Measurements from ENCODE around the gene UBR3.

UBR3 gene

GRCh38 chr2:170006587-170007325 is 179.5 kb downstream of the UBR3 start:
- TF ChIP-seq ZNF274 (IDR thresholded peaks at IDR 0.05; ENCODE audit: low read depth, low read length) = no peak
- H3K4me3 ChIP-seq (ENCODE audit: low read length) = no peak overlapping the region

DNA sequence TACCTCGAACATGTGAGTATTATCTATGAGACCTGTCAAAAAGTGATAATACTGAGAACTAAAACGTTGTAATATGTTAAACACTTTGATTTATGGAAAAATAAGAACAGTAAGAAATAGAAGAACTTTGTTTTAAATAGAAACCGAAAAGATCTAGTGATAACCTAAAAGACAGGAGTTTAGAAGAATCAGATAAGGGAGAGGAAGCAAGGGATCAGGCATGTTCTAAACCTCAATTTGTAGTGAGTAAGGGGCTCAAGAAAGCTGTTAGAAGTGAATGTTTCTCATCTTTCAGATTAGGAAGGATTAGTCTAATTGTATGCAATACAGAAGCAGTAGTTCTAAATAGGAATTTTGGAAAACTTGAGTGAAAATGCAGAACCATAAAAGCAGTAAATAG is 182.0 kb downstream of the UBR3 start:
- no peak overlapping the region for H3K4me3 ChIP-seq (ENCODE audit: low read length)

DNA sequence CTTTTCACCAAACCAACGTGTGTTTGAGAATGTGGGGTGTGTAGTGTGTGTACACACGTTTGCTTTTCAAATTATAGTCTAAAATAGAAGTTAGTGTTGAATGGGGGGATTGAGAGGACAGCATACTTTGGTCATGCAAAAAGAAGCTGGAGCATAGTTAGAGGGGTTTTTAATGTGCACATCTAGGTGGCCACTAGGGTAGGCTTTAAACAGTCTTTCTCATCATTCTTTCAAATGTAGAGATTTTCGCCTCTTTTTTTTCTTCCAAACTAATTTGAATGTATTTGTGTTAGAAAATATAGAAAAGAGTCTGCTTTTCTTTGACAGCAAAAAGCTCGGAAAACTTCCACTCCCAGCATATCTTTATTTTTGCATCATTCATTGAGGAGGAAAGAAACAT is 185.5 kb downstream of the UBR3 start:
- H3K4me3 ChIP-seq (ENCODE audit: low read length) = no peak overlapping the region
- TF ChIP-seq ZNF274 (IDR thresholded peaks at IDR 0.05; ENCODE audit: low read depth, low read length) = no peak

More for the DNA sequence above, 182.0 kb downstream of the UBR3 start:
- no peak for TF ChIP-seq ZNF274 (IDR thresholded peaks at IDR 0.05; ENCODE audit: low read depth, low read length)

- no peak overlapping the region for H3K4me3 ChIP-seq (ENCODE audit: low read length)
- no peak for TF ChIP-seq ZNF274 (IDR thresholded peaks at IDR 0.05; ENCODE audit: low read depth, low read length)
Observed at GRCh38 chr2:170013802-170014551, 186.7 kb downstream of the UBR3 start.

- H3K4me3 ChIP-seq (ENCODE audit: low read length) = no peak overlapping the region
- TF ChIP-seq ZNF274 (IDR thresholded peaks at IDR 0.05; ENCODE audit: low read depth, low read length) = no peak
Observed at GRCh38 chr2:170014769-170015168, 187.5 kb downstream of the UBR3 start.

GRCh38 chr2:170017860-170018532 is 190.7 kb downstream of the UBR3 start:
- no peak overlapping the region for H3K4me3 ChIP-seq (ENCODE audit: low read length)
- TF ChIP-seq ZNF274 (IDR thresholded peaks at IDR 0.05; ENCODE audit: low read depth, low read length) = no peak

- no peak overlapping the region for H3K4me3 ChIP-seq (ENCODE audit: low read length)
- no peak for TF ChIP-seq ZNF274 (IDR thresholded peaks at IDR 0.05; ENCODE audit: low read depth, low read length)
Observed at GRCh38 chr2:170019060-170019805, 192.0 kb downstream of the UBR3 start.

- TF ChIP-seq ZNF274 (IDR thresholded peaks at IDR 0.05; ENCODE audit: low read depth, low read length) = no peak
Observed at GRCh38 chr2:170020777-170021176, 193.5 kb downstream of the UBR3 start.

GRCh38 chr2:170022692-170023091 is 195.4 kb downstream of the UBR3 start:
- no peak for TF ChIP-seq ZNF274 (IDR thresholded peaks at IDR 0.05; ENCODE audit: low read depth, low read length)
- H3K4me3 ChIP-seq (ENCODE audit: low read length) = no peak overlapping the region

More at GRCh38 chr2:170020777-170021176, 193.5 kb downstream of the UBR3 start:
- H3K4me3 ChIP-seq (ENCODE audit: low read length) = no peak overlapping the region

DNA sequence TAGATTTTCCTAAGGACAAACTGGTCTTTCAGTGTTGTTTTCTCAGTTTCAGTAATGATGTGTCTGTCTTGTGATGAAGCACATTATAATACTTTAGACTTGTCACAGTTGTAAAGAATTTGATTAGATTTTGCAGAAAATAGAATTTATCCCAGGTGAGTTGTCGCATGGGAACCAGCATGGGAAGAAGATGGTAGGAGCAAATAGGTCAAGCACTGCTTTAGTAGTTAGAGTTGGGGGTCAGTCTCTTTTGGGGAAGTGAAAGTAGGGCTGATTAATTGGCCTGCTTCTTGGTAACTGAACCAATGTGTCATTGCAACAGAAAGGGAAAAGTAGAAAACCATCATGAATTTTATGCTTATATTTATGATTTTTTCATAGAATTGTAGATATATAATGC is 197.5 kb downstream of the UBR3 start:
- H3K4me3 ChIP-seq (ENCODE audit: low read length) = no peak overlapping the region
- TF ChIP-seq ZNF274 (IDR thresholded peaks at IDR 0.05; ENCODE audit: low read depth, low read length) = no peak

DNA sequence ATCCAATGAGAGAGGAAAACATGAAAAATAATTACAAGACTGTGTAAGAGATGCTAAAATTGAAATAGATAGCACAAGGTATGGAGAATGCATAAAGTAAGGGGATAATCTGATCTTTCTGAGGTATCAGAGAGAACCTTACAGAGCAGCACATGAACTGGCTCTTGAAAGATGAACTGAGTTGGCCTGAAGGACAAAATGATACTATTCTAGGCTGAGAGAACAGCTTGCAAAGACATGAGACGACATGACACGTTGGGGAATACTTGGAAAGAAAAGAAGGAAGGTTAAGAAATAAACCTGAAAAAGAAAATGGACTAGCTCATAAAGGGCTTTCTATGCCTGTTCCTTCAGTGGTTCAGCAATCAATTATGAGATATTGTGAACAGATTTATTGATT is 198.0 kb downstream of the UBR3 start:
- no peak for TF ChIP-seq ZNF274 (IDR thresholded peaks at IDR 0.05; ENCODE audit: low read depth, low read length)

GRCh38 chr2:170026361-170026760 is 199.1 kb downstream of the UBR3 start:
- no peak overlapping the region for H3K4me3 ChIP-seq (ENCODE audit: low read length)
- TF ChIP-seq ZNF274 (IDR thresholded peaks at IDR 0.05; ENCODE audit: low read depth, low read length) = no peak

More for the DNA sequence above, 198.0 kb downstream of the UBR3 start:
- no peak overlapping the region for H3K4me3 ChIP-seq (ENCODE audit: low read length)

GRCh38 chr2:170029551-170029950 is 202.3 kb downstream of the UBR3 start:
- no peak overlapping the region for H3K4me3 ChIP-seq (ENCODE audit: low read length)
- TF ChIP-seq ZNF274 (IDR thresholded peaks at IDR 0.05; ENCODE audit: low read depth, low read length) = no peak

DNA sequence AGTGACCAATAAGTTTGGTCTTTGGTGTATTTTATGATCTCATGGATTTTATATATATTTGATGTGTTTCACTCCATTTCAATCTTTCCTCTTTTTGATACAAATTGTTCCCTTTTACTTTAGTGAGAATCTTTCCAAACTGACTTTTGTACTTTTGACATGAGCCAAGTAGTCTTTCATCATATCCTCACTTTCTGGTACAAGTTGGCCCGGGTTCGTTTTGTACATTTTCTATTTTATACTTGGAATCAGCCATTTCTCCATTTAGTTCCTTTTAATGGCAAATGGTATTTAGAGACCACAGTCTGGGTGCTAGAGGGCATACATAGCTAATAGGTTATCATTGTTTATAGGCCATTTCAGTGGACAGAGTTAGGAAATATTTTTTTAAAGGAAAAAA is 202.8 kb downstream of the UBR3 start:
- H3K4me3 ChIP-seq (ENCODE audit: low read length) = no peak overlapping the region
- TF ChIP-seq ZNF274 (IDR thresholded peaks at IDR 0.05; ENCODE audit: low read depth, low read length) = no peak

All from GM08714 (cell line).